ENCODE data around the gene PHACTR4.

DNA sequence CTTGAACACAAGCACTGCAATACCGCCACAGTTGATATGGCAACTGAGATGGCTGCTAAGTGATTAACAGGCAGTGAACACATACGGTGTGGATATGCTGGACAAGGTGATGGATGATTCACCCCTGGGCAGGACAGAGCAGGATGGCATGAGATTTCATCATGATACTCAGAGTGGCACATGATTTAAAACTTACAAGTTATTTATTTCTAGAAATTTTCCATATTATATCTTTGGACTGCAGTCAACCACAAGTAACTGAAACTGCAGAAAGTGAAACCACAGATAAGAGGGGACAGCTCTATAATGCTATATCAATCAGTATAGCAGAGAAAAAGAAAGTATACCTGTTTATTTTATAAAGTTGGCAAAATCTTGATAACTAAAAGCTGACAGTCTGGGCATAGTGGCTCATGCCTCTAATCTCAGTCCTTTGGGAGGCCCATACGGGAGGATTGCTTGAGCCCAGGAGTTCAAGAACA lies 47.9 kb downstream of the PHACTR4 start:
- TF ChIP-seq, protein P1, sequence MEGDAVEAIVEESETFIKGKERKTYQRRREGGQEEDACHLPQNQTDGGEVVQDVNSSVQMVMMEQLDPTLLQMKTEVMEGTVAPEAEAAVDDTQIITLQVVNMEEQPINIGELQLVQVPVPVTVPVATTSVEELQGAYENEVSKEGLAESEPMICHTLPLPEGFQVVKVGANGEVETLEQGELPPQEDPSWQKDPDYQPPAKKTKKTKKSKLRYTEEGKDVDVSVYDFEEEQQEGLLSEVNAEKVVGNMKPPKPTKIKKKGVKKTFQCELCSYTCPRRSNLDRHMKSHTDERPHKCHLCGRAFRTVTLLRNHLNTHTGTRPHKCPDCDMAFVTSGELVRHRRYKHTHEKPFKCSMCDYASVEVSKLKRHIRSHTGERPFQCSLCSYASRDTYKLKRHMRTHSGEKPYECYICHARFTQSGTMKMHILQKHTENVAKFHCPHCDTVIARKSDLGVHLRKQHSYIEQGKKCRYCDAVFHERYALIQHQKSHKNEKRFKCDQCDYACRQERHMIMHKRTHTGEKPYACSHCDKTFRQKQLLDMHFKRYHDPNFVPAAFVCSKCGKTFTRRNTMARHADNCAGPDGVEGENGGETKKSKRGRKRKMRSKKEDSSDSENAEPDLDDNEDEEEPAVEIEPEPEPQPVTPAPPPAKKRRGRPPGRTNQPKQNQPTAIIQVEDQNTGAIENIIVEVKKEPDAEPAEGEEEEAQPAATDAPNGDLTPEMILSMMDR (IDR thresholded peaks at IDR 0.05) = no peak
- TF ChIP-seq EP300 (IDR thresholded peaks at IDR 0.05) (no peak), POLR2A (IDR thresholded peaks at IDR 0.05) (no peak)

Measured in ovary (tissue), 3 donors.